ENCODE measurements around the gene ZNF646. TPM values are rescaled to one million over a fixed set of nuclear protein-coding genes. Genes with fewer than 3 reads are reported as not detected.

ZNF646 gene
- polyA plus RNA-seq, 3 donors = 0.46 to 6.5 (median 3.0) TPM

DNA sequence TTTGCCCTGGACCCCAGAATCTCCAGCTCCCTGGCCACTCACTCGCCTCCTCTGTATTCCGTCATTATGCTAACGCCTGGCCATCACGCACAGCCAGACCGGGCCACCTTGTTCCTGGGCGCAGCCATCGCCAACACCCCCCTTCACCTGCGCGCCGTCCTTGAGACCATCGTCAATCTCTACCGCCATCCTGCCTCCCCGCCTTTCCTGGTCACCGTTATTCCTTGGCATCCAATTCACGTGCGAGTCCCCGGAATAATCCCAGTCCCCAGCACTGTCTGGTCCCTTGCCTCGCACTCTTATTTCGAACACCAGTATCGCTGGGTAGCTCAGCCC, 19.8 kb downstream of the ZNF646 start:
- TF ChIP-seq, protein P1, sequence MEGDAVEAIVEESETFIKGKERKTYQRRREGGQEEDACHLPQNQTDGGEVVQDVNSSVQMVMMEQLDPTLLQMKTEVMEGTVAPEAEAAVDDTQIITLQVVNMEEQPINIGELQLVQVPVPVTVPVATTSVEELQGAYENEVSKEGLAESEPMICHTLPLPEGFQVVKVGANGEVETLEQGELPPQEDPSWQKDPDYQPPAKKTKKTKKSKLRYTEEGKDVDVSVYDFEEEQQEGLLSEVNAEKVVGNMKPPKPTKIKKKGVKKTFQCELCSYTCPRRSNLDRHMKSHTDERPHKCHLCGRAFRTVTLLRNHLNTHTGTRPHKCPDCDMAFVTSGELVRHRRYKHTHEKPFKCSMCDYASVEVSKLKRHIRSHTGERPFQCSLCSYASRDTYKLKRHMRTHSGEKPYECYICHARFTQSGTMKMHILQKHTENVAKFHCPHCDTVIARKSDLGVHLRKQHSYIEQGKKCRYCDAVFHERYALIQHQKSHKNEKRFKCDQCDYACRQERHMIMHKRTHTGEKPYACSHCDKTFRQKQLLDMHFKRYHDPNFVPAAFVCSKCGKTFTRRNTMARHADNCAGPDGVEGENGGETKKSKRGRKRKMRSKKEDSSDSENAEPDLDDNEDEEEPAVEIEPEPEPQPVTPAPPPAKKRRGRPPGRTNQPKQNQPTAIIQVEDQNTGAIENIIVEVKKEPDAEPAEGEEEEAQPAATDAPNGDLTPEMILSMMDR (IDR thresholded peaks at IDR 0.05) = no peak
- Histone ChIP-seq H3K4me3 (replicated peaks in 1 of 3; ENCODE audit: low read depth in 2 of 3, low read length in 3 of 3) (peak overlapping the region; percentile 49 to 92 (median 92)), H3K27ac (ENCODE audit: low read depth in 1 of 2, low read length in 2 of 2) (peak overlapping the region; percentile 52 to 74), H3K9me3 (replicated peaks in 1 of 2; ENCODE audit: control insufficient read depth in 1 of 2, insufficient read depth in 1 of 2, low read length in 2 of 2) (no peaks in the 10 kb centered on the region), H4K20me1 (ENCODE audit: insufficient read depth, low read length) (peaks cover 4% of the 10 kb centered on the region), H3K4me2 (replicated peaks; ENCODE audit: extremely low read depth, low read length, poor library complexity, severe bottlenecking) (peak overlapping the region; percentile 99), H3K36me3 (replicated peaks in 1 of 2; ENCODE audit: control insufficient read depth in 1 of 2, insufficient read depth in 2 of 2, low read length in 2 of 2) (peaks cover 11 to 20% of the 10 kb centered on the region in 2 donors), H3K4me1 (ENCODE audit: control insufficient read depth in 1 of 2, insufficient read depth in 2 of 2, low read length in 2 of 2) (peaks cover 25 to 29% of the 10 kb centered on the region in 2 donors), H3K79me2 (ENCODE audit: insufficient read depth, low read length) (peaks cover 24% of the 10 kb centered on the region), H3K9ac (ENCODE audit: insufficient read depth, low read length, poor library complexity, severe bottlenecking) (peak overlapping the region; percentile 75), H2AFZ (ENCODE audit: insufficient read depth, low read depth, low read length, poor library complexity, severe bottlenecking) (peak overlapping the region; percentile 96), H3K27me3 (ENCODE audit: control insufficient read depth in 2 of 2, insufficient read depth in 2 of 2, low read length in 2 of 2) (no peaks in the 10 kb centered on the region)
- H3K27ac Mint-ChIP-seq = peak overlapping the region; percentile 66 to 92 (median 81)
- intact Hi-C loops (cut with micrococcal nuclease) = loop anchor here (2.0 to 10.0 kb wide), 5 partner anchors 19 to 139 kb away; partner anchors contain the start of genes HSD3B7 (in 1 of the 2), SETD1A (in 1 of the 2), STX4 (in 1 of the 2) and ZNF646 (in 1 of the 2)
- peaks cover 21% of the 10 kb centered on the region for H3K4me1 Mint-ChIP-seq
- peaks cover 21 to 28% of the 10 kb centered on the region in 2 donors for H3K36me3 Mint-ChIP-seq
- 2% methylated on average over 17 of the region's 20 CpGs for WGBS (ENCODE audit: insufficient coverage)
- peaks cover 0 to 2% (median 0%) of the 10 kb centered on the region in 7 donors for H3K9me3 Mint-ChIP-seq
- H3K27me3 Mint-ChIP-seq (ENCODE audit: low read depth in 3 of 3) = peaks cover 0 to 2% (median 1%) of the 10 kb centered on the region in 3 donors
- no peak for DNase-seq
- peak overlapping the region; percentile 89 to 98 for H3K4me3 Mint-ChIP-seq

DNA sequence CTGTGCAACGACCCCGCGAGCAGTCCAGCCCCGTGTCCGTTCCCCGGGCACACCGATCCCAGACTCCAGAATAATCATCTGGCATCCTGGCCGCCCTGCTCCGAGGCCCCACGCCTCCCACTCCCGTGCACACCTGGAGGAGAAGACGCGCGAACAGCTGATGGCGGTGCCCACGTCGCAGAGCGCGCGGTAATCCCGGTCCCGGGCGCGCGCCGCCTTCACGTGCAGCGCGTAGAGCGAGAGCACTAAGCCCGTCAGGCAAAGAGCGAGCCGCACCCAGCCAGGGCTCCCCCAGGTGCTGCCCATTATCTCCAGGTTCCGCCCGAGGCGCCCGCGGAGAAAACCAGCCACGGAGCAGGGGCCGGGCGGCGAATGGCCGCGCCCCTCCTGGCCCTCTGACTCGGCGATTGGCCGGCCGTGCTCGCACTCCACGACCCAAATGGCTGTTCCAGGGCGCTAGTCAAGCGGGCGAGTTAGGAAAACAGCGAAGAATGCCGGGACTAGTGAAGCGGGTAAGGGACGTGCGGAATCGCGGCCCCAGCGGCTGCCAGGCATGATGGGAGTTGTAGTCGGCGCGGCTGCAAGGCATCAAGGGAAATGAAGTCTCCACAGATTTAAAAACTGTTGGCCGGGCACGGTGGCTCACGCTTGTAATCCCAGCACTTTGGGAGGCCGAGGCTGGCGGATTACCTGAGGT, 20.4 kb downstream of the ZNF646 start, which contains the start of gene VKORC1:
TSS of gene VKORC1 (minus strand) at position 374 of the 697 bp plus-strand sequence. CDS start at position 306, 68 bp downstream.
- H3K4me3 Mint-ChIP-seq = peak within 1 kb of the TSS; percentile 89 to 98
- peaks cover 25 to 29% of the 10 kb centered on the region in 2 donors for H3K4me1 ChIP-seq (ENCODE audit: control insufficient read depth in 1 of 2, insufficient read depth in 2 of 2, low read length in 2 of 2)
- WGBS (ENCODE audit: insufficient coverage) = under 1% methylated on average over 69 of the region's 69 CpGs

More for the DNA sequence above, 20.4 kb downstream of the ZNF646 start, which contains the start of gene VKORC1:
- Histone ChIP-seq H3K9me3 (replicated peaks in 1 of 2; ENCODE audit: control insufficient read depth in 1 of 2, insufficient read depth in 1 of 2, low read length in 2 of 2) (peaks cover 0 to under 1% of the 10 kb centered on the region in 2 donors), H3K4me2 (replicated peaks; ENCODE audit: extremely low read depth, low read length, poor library complexity, severe bottlenecking) (peak within 1 kb of the TSS; percentile 99), H2AFZ (ENCODE audit: insufficient read depth, low read depth, low read length, poor library complexity, severe bottlenecking) (peak within 1 kb of the TSS; percentile 96), H3K79me2 (ENCODE audit: insufficient read depth, low read length) (peaks cover 24% of the 10 kb centered on the region), H3K36me3 (replicated peaks in 1 of 2; ENCODE audit: control insufficient read depth in 1 of 2, insufficient read depth in 2 of 2, low read length in 2 of 2) (peaks cover 11 to 17% of the 10 kb centered on the region in 2 donors), H3K27me3 (ENCODE audit: control insufficient read depth in 2 of 2, insufficient read depth in 2 of 2, low read length in 2 of 2) (no peaks in the 10 kb centered on the region), H4K20me1 (ENCODE audit: insufficient read depth, low read length) (peaks cover 4% of the 10 kb centered on the region), H3K9ac (ENCODE audit: insufficient read depth, low read length, poor library complexity, severe bottlenecking) (peak within 1 kb of the TSS; percentile 75), H3K27ac (ENCODE audit: low read depth in 1 of 2, low read length in 2 of 2) (peak within 1 kb of the TSS; percentile 52 to 74), H3K4me3 (replicated peaks in 1 of 3; ENCODE audit: low read depth in 2 of 3, low read length in 3 of 3) (peak within 1 kb of the TSS; percentile 49 to 92 (median 92))
- peak within 1 kb of the TSS; percentile 66 to 92 (median 86) for H3K27ac Mint-ChIP-seq
- H3K27me3 Mint-ChIP-seq (ENCODE audit: low read depth in 3 of 3) = peaks cover 0 to 4% (median 1%) of the 10 kb centered on the region in 3 donors
- peak; percentile 92 to 94 (median 93) for DNase-seq
- intact Hi-C loops (cut with micrococcal nuclease) = loop anchor here (1.0 to 10.0 kb wide), 7 partner anchors 20 to 140 kb away; partner anchors contain the start of genes HSD3B7 (in 2 of the 2), ZNF646 (in 2 of the 2), ZNF668 (in 2 of the 2) and SETD1A (in 1 of the 2)
- peaks cover 0 to 3% (median 1%) of the 10 kb centered on the region in 7 donors for H3K9me3 Mint-ChIP-seq
- H3K36me3 Mint-ChIP-seq = peaks cover 18 to 23% of the 10 kb centered on the region in 2 donors
- H3K4me1 Mint-ChIP-seq = peaks cover 21% of the 10 kb centered on the region
- TF ChIP-seq, protein P1 (IDR thresholded peaks at IDR 0.05) = no peak
